NCI-H1436 treated with DMSO at 0.1 percent for 48 hours (cell line): ENCODE measurements around the gene MRPL33.

Source experiments
- DNase-seq: peaks from one replicate; lab custom pipeline; 2025; lab: John Stamatoyannopoulos, UW

Gene MRPL33

DNA sequence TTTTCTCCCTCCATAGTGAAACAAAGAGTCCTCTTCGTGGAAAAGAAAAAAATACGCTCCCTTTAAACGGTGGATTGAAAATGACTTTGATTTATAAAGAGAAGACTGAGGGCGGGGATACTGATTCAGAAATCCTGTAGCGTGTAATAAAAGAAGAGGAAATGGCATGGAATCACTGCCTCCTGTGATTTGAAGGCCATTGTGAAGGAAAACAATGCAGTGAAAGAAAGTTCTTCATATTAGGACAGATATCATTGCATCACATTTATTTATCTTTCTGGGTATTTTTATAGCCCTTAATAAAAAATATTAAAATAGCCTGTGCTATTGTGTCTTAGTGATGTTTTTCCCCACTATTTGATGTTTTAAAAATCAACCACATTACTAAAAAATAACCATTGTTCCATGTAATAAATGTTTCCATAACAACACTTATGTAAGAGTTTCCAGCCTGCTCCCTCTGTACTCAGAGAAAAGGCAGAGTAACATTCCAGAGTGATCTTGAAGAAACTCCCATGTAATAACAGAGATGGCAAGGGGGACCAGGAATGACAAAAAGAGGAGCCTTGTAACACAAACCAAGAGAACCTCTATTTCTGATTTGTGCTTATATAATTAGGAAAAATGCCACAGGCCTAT lies 8.0 kb downstream of the MRPL33 start:
- DNase-seq, result no peak

DNA sequence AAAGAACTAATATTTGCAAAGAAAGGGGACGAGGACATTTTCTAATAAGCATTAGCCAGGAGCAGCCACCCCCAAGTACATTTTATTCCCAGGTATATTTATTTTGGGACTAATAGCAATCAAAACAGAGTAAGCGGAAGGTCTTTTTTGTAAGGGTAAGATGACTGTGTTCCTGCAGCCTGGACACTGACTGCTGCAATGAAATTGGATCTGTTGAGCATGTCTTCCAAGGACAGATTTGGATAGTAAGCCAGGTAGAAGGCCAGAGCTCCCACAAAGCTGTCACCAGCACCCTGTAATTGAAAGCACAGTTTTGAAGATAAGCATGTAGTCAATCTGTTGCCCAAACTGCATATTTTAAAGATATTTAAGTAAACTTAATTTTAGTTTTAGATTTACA lies 10.0 kb downstream of the MRPL33 start:
- no peak for DNase-seq

DNA sequence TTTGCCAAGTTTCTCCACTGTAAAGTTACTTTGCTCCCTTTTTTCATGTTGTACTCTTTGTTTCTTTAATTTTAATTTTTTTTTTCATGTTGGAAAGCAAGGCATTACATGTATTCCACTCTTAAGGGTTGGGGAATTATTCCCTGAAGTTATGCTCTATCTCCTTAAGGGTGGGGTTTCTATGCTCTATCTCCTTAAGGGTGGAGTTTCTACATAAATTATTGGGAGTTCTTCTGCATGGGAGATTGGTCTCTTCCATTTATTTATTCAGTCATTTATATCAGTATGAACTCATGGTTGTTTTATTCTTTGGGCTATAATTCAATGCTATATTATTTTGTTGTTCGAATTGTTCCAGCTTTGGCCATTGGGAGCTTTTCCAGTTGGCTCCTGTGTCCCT lies 11.2 kb downstream of the MRPL33 start:
- DNase-seq, result no peak

DNA sequence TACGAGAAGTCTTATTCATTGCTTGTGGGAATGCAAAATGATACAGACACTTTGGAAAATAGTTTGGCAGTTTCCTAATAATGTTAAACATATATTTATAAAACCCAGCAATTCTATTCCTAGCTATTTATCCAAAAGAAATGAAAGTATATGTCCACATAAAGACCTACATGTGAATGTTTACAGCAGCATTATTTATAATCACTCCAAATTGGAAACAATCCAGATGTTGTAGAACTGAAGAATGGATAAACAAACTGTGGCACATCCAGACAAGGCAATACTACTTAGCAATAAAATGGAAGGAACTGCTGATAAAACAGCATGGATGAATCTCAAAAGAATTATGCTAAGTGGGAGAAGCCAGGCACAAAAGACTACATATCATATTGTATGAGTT lies 19.3 kb downstream of the MRPL33 start:
- no peak for DNase-seq

DNA sequence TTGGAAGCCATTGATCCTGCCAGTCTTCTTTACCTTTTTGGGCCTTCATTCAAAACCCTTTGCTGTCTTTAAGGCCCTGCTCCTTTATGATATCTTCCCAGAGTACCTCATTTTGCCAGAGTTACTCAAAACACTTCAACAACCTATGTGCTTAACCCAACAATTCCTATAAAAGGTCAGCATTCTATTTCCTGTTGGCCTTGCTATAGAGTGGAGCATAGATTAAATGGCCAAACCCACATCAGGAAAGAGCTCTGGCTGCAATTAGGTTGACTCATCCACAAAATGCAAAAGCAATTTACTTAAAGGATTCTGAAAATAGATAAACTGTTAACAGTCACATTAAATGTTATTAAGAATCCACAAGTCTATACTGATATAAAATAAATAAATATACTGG lies 21.2 kb downstream of the MRPL33 start:
- DNase-seq, result no peak

DNA sequence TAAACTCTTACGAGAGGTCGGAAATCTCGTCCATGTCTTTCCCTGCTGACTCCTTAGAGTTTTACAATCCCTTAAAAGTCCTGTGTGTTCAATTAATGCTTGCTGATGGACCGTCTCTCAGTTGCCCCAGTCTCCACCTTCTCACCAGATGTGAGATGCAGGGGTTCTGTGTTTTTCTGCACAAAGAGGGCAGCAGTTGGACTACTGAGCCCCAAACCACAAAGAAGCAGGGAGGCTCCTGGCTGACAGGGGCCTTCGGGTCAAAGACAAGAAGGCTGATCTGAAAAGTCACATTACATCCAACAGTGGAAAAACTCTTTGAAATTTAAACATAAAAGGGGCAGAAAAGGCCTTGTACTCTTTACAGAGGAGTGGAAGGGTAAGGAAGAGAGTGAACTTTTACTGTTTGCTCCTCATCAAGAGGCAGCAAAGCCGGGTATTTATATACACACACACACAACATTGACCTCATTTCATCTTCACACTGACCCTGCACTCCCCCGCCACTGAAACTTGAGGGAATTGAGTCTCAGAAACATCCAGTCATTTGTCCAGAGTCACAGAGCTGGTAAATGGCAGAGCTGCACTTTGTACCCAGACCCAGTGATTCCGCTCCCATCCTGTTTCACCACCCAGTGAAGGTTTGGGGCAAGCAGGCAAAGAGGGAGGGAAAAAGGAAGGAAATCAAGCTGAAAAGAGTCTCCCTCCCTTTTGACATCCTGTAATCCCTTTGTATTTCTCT lies 23.7 kb downstream of the MRPL33 start:
- DNase-seq, result no peak

DNA sequence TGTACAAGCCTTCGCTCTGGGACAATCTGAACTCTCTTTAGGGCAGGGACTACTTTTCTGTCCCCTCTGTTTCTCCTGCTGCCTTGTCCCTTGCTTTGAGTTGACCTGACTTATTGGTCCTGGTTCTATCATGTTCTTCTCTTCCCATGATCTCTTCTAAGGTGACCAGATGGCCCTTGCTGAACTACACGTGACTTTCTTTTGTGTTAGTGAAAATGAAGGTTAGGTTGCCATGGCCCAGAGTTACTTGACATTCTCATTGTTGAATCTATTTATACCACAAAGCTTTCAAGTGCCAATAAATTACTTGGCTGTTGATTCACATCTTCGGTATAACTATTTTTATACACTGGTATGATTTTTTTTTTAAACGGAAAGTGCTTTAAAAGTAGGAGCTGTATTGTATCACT lies 24.4 kb downstream of the MRPL33 start:
- no peak for DNase-seq

DNA sequence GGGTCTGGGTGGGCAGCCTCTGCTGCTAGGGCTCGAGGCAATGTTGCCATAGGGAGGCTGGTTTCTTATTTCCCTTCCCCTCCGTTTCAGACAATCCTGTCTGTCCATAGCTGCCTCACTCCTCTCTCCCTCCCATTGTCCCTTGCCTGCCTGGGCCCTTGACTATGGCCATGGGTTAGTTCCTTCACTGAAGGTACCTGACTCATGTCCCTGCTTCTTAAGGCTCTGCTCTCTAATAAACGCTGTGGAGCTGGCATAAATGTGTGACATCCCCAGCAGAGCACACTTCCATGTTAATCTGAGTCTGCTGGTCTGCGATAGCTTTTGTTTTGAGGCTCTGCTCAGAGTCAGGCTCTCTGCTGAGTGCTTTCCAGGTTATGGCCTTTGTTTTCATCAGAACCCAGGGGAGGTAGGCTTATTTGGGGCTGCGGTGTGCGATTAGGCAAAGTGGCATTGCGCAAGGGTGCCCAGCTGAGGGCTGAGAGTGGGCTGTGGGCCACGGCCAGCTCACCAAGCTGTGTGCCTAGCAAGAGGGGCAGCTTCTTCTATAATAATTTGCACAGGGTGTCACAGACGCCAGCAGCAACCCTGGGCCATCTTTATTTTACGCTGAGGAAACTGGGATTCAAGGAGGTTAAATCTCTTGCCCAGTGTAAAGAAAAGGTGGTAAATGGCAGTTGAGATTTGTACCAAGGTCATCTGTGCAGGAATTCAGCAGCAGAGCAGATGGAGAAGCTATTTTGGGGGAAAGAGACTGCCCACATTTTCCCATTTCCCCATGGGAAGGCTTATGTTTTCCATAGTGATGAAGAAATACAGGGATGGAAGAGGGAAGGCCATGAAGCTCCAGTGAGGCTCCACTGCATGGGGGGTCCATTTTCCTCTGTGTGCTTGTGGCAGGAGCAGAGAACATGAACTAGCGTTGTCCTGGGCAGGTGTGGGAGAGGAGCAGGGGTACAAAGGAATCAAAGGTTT lies 25.6 kb downstream of the MRPL33 start:
- no peak for DNase-seq

DNA sequence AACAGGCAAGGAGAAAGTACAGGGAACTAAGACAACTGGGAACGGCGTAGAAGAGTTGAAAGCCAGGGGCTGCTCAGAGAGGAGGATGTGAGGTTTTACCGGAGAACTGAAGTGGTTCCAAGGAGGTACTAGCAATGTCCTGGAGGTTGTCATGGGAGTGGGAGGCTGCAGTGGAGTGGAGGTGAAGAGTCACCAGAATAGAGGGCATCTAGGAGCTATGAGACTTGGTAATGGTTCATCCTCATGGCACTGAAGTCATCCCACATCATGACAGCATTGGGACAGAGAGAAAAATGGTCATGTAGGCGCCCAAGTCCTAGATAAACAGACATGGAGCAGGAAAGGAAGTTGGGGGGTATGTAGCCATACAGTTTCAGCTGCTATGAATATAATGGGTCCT lies 26.3 kb downstream of the MRPL33 start:
- DNase-seq, result no peak

DNA sequence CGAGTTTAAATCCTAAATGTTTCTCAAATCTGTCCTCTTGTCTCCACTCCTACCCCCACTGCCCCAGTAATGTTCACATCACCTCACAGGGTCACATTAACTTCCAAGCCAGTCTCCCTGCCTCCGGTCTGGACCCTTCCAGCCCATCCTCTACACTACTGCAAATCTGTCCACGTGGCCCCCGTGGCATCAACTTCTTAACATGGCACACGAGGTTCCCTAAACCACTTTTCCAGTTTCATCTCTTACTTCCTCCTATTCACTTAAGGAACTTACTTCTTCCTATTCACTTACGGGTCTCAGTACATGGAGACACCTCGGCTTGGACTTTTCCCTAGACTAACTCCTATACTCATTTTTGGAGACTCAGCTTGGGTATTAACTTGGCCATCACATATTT lies 27.0 kb downstream of the MRPL33 start:
- no peak for DNase-seq

DNA sequence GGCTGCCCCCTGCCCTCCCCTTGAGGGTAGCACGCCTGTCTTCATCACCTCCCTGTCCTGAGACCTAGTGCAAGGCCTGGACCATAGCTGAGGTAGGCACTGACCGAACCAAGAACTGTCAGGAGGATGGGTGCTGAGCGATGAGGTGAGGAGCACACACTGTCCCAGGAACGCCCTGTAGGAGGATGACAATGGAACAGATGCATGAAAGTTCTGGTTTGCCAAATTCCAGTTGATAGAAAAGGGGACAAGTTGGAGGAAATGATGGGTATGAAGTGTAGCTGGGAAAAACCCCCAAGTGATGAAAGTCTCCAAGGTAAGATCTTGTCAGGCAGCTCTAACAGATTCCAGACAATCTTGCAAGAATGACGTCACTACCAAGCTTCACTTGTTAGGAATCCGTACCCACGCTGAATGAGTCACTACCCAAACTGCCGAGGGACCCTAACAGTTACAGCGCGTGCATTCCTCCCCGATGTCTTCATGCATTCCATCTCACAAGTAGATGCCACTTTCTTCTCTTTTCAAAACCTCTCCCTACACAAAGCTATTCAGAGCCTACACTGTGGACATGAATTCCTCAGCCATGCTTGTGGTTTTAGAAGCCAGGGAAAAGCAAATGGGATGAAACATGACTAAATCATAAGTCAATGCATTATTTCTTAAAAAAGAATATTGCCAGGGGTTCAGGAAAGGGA lies 27.6 kb downstream of the MRPL33 start:
- no peak for DNase-seq

DNA sequence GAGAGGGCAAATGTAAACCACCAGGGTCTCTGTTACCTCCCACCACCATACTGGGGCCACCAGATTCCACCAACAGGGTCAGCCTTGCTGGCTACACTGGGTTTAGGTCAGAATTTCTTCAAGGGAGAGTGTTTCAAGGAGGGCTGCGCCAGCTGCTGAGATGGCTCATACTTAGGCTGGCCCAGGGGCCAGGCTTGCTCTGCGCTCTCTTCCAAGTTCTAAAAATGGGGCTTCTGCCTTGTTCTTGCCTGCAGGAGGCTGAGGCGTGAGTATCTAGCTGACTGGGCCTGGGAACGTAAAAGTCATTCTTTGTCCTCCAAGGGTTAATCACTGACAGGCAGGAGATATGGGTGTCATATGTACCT lies 28.1 kb downstream of the MRPL33 start:
- DNase-seq, result no peak

DNA sequence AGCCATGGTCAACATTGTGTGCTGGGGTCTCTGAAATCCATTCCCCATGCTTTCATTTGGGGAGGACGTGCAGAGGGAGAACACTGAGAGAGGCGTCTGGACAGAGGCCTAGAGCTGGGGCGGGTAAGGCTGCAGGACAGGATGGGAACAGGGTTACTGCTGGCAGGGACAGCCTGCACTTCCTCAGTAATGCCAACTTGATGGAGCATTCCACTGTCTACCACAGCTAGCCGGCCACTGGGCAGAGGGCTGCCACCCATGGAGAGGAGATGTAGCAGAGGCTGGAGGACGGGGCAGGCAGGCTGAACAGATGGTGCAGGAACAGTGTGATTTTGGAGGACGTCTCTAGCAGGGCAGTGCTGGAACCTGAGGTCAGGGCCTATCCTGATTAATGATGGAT lies 29.3 kb downstream of the MRPL33 start:
- DNase-seq, result no peak

DNA sequence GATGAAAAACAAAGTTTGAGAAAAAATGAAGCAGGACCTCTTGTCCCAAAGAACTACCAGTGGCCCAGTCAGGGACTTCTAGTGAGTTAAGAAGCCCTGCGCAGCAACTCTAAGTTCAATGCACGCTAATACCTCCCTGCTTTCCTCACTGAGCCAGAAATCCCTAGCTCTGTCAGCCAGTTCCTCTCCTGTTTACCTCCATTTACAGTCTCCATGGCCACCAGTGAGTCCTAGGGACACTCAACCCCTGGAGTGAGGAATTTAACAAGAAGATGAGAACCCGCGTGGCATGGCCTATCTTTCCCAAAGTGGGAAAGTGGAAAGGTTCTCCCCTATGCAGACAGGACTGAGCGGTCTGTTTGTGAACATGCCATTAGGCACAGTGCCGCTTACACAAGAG lies 31.0 kb downstream of the MRPL33 start:
- no peak for DNase-seq

DNA sequence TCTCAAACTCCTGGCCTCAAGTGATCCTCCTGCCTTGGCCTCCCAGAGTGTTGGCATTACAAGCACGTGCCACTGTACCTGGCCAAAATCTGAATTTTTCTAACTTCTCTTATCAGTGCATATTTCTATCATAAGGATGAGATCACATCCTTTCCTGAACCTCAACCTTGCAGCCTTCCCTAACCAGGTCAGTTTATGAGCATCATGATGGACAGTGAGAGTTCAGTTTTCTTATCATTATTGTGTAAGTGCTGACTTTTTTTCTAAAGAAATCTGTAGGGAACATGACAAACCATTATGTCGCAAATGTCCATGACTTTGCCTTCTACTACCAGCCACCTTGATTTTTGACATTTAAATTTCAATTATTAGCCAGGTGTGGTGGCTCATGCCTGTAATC lies 31.5 kb downstream of the MRPL33 start:
- no peak for DNase-seq

DNA sequence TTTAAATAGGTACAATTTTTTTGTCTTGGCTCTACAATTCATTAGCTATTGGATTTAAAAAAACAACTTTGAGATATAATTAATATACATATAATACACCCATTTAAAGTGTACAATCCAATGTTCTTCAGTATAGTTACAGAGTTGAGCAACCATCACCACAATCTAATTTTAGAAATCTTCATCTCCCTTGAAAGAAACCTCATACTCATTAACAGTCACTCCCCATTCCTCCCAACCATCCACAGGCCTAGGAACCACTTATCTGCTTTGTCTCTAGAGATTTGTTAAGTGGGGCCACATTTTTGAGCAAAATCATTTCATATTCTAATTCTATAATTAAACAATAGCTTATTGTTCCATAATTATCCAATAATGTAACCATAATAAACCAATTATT lies 32.6 kb downstream of the MRPL33 start:
- DNase-seq, result no peak

DNA sequence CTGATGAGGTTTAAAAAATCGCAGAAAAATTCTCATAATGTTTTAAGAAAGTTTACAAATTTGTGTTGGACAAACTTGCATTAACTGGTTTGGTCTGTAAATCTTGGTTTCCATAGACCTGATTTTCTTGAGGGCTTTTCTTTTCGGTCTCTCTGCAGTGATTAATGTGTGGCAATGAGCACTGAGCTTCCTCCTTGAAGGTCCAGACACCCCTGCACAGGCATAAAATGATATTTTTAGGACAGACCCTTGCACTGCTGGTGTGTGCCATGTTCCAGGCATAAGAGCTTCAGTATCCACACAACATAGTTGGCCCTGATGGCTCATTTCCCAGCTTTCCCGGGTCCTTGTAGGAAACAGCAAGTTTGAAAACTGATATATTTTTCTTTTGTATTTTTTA lies 33.7 kb downstream of the MRPL33 start:
- DNase-seq, result no peak

DNA sequence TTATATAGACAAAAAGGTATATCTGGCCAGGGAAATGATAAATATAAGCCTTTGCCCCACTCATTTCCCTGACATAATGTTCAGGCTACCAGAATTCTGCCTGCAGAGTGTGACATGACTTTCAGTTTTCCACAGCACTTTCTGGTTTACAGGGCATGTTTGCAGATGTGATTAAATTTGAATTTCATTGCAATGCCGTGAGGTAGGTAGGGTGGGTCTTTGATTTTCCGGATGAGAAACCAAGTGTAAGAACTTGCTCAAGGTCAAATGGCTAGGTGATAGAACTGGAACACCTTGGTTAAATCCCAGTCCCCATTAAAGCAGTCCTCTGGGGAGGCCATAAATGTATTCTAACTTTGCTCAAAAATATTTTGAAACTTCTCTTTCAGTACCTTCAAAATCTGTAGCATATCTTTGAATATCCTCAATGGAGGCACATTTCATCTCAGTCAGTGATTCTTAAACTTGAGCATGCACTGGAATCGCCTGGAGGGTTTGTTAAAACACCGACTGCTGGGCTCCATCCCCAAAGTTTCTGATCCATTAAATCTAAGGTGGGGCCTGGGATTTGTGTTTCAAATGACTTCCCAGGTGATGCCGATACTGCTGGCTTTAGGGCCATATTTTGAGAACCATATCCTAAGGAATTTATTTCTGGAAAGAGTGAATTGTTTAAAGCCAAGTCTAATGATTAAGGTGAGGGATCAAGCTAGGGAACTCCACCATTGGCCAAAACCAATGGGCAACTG lies 35.0 kb downstream of the MRPL33 start:
- DNase-seq, result no peak

DNA sequence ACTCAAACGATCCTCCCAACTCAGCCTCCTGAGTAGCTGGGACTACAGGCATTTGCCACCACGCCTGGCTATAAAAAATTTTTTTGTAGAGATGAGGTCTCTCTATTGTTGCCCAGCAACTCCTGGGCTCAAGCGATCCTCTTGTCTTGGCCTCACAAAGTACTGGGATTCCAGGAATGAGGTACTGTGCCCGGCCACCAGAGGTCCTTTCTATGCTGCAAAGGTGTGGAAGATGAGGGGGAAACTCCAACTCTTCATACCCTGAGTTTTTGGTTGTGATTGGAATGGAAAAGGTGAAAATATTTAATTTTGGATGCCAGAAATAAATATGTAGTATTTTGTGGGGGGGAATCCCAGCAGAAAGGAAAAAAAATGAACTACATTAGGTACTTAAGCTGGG lies 36.0 kb downstream of the MRPL33 start:
- no peak for DNase-seq

DNA sequence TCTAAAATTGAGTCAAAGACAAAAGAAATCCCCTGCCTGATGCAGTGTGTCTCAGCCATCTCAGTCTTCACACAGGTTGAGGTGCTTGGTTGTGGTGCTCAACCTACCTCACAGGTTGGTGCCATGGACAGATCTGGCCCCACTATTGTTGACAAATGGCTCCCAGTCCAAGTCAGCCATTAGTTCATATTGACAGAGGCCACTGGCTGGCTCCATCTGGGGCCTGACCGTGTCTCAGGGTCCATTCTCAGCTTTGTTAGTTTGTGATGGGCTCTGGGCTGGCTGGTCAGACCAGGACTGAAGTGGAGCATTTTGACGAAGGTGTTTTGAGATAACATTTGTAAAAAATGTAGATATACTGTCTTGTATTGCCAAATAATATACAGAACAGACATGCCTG lies 36.9 kb downstream of the MRPL33 start:
- no peak for DNase-seq

DNA sequence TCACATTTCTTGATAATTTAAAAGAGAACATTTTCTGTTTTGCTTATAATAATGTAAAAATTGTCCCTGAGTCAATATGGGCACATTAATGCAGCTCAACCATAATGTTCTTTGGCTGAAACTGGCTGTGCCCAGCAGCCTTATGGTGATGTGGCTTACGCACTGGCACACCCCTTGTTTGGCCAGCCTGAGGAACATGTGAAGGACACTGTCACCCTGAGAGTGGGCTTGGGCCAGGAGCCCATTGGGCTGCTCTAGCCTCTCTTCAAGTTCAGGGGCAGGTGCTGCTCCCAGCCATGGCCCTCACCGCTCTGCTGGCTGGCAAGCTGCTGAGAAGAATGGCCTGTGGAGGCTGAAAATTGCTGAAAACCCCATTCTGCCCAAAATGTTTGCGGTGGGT lies 37.5 kb downstream of the MRPL33 start:
- DNase-seq, result no peak
